Measurements from ENCODE around the gene KIF25.

DNA sequence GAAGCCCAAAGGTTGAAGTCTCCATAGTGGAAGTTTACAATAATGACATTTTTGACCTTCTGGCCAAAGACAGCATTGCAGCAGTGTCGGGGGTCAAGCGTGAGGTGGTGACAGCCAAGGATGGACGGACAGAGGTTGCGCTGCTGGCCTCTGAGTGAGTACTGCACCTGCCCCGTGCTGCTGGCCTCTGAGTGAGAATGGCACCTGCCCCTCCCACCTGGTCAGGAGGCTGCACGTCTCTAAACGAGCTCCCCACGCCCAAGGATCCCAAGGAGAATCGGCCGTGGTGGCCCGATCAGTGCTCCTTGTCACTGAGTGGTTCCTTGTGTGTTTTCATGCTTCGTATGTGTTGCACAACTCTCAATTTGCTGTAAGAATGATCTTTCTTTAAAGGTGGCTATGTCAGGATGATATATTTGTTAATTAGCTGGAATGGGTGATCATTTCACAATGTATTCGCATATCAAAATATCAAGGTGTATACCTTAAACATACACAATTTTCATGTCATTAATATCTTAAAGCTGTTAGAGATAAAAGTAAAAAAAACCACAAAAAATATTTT lies 41.2 kb downstream of the KIF25 start:
- TF ChIP-seq, protein P1, sequence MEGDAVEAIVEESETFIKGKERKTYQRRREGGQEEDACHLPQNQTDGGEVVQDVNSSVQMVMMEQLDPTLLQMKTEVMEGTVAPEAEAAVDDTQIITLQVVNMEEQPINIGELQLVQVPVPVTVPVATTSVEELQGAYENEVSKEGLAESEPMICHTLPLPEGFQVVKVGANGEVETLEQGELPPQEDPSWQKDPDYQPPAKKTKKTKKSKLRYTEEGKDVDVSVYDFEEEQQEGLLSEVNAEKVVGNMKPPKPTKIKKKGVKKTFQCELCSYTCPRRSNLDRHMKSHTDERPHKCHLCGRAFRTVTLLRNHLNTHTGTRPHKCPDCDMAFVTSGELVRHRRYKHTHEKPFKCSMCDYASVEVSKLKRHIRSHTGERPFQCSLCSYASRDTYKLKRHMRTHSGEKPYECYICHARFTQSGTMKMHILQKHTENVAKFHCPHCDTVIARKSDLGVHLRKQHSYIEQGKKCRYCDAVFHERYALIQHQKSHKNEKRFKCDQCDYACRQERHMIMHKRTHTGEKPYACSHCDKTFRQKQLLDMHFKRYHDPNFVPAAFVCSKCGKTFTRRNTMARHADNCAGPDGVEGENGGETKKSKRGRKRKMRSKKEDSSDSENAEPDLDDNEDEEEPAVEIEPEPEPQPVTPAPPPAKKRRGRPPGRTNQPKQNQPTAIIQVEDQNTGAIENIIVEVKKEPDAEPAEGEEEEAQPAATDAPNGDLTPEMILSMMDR (conservative IDR thresholded peaks at IDR 0.05; ENCODE audit: low read depth, low read length), result no peak
- TF ChIP-seq EZH2 (IDR thresholded peaks at IDR 0.05; ENCODE audit: borderline replicate concordance, low read depth, low read length, poor library complexity, severe bottlenecking), result no peak
